GM06990 (cell line): ENCODE results near the gene TNNI3.

Source experiments
- DNase-seq: peaks from one replicate; pipeline ENCODE4 v3.0.0-alpha.2; 2011; ENCODE audit not compliant: insufficient read length; ENCODE audit errors: extremely low read depth
- H3K27me3 ChIP-seq: replicated peaks from 2 replicates; pipeline ENCODE4 v1.6.0; 2011; ENCODE audit warnings: low read length; ENCODE audit not compliant: control insufficient read depth, insufficient read depth
- H3K36me3 ChIP-seq: 2 replicates; pipeline ENCODE4 v1.5.1; 2011; ENCODE audit warnings: low read length; ENCODE audit not compliant: control insufficient read depth, insufficient read depth
- H3K4me3 ChIP-seq: replicated peaks from 2 replicates; pipeline ENCODE4 v1.5.1; 2011; ENCODE audit warnings: low read depth, mild to moderate bottlenecking, control low read depth, low read length
- TF ChIP-seq, protein P1 (sequence below): IDR thresholded peaks from 2 replicates; pipeline ENCODE4 v1.5.1; 2011; ENCODE audit warnings: low read length, control low read depth, mild to moderate bottlenecking, inconsistent platforms; ENCODE audit not compliant: insufficient read depth, poor library complexity, severe bottlenecking

TNNI3 gene

DNA sequence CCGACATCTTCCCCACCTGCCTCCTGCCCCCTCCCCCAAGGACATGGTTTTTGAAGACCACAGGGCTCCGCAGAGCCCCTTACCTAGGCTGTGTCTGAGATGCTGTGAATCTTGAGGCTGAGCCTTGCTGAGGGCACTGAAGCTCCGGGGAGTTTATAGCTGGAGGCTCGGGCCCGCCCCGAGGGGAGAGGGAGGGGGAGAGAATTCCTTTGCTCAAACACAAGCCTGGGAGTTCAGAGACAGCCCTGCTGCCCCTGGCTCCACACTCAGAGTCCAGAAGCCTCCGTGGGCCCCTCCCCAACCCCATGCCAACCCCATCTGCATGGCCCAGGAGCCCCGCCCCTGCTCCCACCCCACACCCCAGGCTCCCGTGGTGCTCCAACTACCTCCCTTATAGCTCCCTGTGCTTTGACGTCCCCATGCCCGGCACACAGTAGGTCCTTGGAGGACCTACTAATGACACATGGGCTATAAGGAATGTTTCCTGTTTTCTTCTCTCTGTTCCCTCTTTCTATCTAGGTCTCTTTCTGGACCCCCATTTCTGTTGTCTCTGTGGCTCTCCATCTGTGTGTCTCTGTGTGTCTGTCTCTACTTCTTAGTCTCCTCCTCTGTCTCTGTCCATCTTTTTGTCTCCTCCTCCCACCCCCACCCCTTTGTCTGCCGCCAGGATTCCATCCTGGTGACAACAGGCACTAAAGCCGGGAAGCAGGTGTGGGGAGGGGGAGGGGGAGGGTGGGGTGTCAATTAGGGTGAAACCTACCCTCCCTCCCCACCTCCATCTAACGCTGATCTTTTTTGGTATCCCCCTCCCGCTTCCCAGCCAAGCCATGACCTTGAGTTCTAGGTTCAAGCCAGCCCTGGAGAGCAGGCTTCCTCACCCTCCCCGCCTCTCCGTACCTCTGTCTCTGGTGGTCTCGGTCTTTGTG lies 8.2 kb downstream of the TNNI3 start, which contains the start of gene TNNT1:
TNNT1 (minus strand) TSS at position 129 of the 926 bp plus-strand sequence. CDS start 2,049 bp downstream, outside the sequence.
- TF ChIP-seq, protein P1, sequence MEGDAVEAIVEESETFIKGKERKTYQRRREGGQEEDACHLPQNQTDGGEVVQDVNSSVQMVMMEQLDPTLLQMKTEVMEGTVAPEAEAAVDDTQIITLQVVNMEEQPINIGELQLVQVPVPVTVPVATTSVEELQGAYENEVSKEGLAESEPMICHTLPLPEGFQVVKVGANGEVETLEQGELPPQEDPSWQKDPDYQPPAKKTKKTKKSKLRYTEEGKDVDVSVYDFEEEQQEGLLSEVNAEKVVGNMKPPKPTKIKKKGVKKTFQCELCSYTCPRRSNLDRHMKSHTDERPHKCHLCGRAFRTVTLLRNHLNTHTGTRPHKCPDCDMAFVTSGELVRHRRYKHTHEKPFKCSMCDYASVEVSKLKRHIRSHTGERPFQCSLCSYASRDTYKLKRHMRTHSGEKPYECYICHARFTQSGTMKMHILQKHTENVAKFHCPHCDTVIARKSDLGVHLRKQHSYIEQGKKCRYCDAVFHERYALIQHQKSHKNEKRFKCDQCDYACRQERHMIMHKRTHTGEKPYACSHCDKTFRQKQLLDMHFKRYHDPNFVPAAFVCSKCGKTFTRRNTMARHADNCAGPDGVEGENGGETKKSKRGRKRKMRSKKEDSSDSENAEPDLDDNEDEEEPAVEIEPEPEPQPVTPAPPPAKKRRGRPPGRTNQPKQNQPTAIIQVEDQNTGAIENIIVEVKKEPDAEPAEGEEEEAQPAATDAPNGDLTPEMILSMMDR, result no peak
- no peak for DNase-seq
- Histone ChIP-seq H3K27me3 (no peaks in the 10 kb centered on the region), H3K36me3 (no peaks in the 10 kb centered on the region), H3K4me3 (no peak within 1 kb of the TSS)

- Histone ChIP-seq H3K36me3 (no peaks in the 10 kb centered on the region), H3K4me3 (no peak overlapping the region), H3K27me3 (no peaks in the 10 kb centered on the region)
- TF ChIP-seq, protein P1, result no peak
- no peak for DNase-seq
Observed at GRCh38 chr19:55147545-55148251, 9.8 kb downstream of the TNNI3 start.

GRCh38 chr19:55146705-55147273 lies 10.7 kb downstream of the TNNI3 start:
- TF ChIP-seq, protein P1, result no peak
- H3K36me3 ChIP-seq, result no peaks in the 10 kb centered on the region
- no peaks in the 10 kb centered on the region for H3K27me3 ChIP-seq
- DNase-seq, result no peak
- no peak overlapping the region for H3K4me3 ChIP-seq

GRCh38 chr19:55146078-55146704 lies 11.3 kb downstream of the TNNI3 start:
- TF ChIP-seq, protein P1, result peak; percentile 75
- Histone ChIP-seq H3K4me3 (no peak overlapping the region), H3K36me3 (no peaks in the 10 kb centered on the region), H3K27me3 (no peaks in the 10 kb centered on the region)
- DNase-seq, result no peak

GRCh38 chr19:55145232-55145631 lies 12.3 kb downstream of the TNNI3 start:
- DNase-seq, result no peak
- H3K4me3 ChIP-seq, result no peak overlapping the region
- H3K36me3 ChIP-seq, result no peaks in the 10 kb centered on the region
- TF ChIP-seq, protein P1, result no peak
- H3K27me3 ChIP-seq, result no peaks in the 10 kb centered on the region; the same call in 1 of the 2 replicates
